Measurements from ENCODE around the gene WNT7B.

WNT7B gene

GRCh38 chr22:45903355-45904135, 73.4 kb downstream of the WNT7B start:
- DNase-seq = no peak

GRCh38 chr22:45897736-45898135, 79.2 kb downstream of the WNT7B start:
- no peak for DNase-seq

GRCh38 chr22:45896964-45897538, 79.9 kb downstream of the WNT7B start:
- no peak for DNase-seq

GRCh38 chr22:45896153-45896951, 80.6 kb downstream of the WNT7B start:
- DNase-seq = no peak

- no peak for DNase-seq
Observed at GRCh38 chr22:45895436-45896152, 81.4 kb downstream of the WNT7B start.

- DNase-seq = no peak
Observed at GRCh38 chr22:45893516-45893915, 83.4 kb downstream of the WNT7B start.

- no peak for DNase-seq
Observed at GRCh38 chr22:45892681-45893461, 84.1 kb downstream of the WNT7B start.

- DNase-seq = no peak
Observed at GRCh38 chr22:45891996-45892621, 84.9 kb downstream of the WNT7B start.

GRCh38 chr22:45891471-45891995, 85.4 kb downstream of the WNT7B start:
- no peak for DNase-seq

GRCh38 chr22:45891021-45891421, 85.9 kb downstream of the WNT7B start:
- DNase-seq = no peak

GRCh38 chr22:45890351-45890635, 86.7 kb downstream of the WNT7B start:
- no peak for DNase-seq

GRCh38 chr22:45889539-45890350, 87.2 kb downstream of the WNT7B start:
- no peak for DNase-seq

GRCh38 chr22:45889093-45889538, 87.8 kb downstream of the WNT7B start:
- DNase-seq = no peak

- DNase-seq = no peak
Observed at GRCh38 chr22:45888221-45889092, 88.5 kb downstream of the WNT7B start.

- no peak for DNase-seq
Observed at GRCh38 chr22:45887202-45888131, 89.5 kb downstream of the WNT7B start.

- no peak for DNase-seq
Observed at GRCh38 chr22:45886540-45886939, 90.4 kb downstream of the WNT7B start.

GRCh38 chr22:45885941-45886395, 91.0 kb downstream of the WNT7B start:
- no peak for DNase-seq

- DNase-seq = no peak
Observed at GRCh38 chr22:45885171-45885840, 91.7 kb downstream of the WNT7B start.
